Myocyte (in vitro differentiated cells): ENCODE data around the gene CYP27A1. TPM values are rescaled to one million over a fixed set of nuclear protein-coding genes. Genes with fewer than 3 reads are reported as not detected.

Experiments used
- DNase-seq: peaks from one replicate; pipeline ENCODE4 v3.0.0-alpha.2; 2012; ENCODE audit warnings: low read depth
- polyA plus RNA-seq: library from polyadenylated mRNA; unstranded; fragments of >200 nt; gene quantifications from one replicate; pipeline ENCODE4 v1.2.1, GENCODE V29; 2012; ENCODE audit warnings: missing spikeins
- total RNA-seq: library from RNA; depleted of rRNA; stranded (reverse); fragments of >200 nt; gene quantifications from 2 replicates; pipeline ENCODE4 v1.2.3, GENCODE V29; 2014

The CYP27A1 gene
- total RNA-seq = 16.5 and 18.0 TPM in 2 replicates
- 4.1 TPM for polyA plus RNA-seq

DNA sequence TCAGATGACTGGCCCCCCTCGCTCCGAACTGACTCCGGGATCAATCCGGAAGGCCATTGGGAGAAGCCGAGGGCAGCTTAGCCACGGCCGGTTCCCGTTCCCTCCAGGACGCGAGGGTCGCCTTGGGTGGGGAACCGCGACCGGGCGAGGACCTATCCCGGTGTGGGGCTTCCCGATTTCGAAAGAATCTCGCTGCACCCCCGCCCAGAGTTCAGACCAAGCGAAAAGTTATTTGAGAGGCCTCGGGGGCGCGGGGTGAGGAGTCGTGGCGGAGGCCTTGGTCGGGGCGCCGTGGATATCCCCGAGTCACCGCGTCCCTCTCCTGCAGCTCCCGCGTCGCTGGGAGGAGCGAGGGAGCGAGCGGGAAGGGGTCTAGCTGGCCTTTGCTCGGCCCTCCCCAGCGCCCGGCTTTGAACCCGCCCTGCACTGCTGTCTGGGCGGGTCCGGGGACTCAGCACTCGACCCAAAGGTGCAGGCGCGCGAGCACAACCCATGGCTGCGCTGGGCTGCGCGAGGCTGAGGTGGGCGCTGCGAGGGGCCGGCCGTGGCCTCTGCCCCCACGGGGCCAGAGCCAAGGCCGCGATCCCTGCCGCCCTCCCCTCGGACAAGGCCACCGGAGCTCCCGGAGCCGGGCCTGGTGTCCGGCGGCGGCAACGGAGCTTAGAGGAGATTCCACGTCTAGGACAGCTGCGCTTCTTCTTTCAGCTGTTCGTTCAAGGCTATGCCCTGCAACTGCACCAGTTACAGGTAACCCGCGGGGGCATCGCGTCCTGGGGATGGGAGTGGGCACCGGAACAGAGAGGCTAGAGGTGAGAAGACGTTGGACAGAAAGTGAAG, at the start of gene CYP27A1:
Gene CYP27A1, plus strand, starts transcription at position 457 of the 837 bp plus-strand sequence. Its CDS starts 36 bp downstream, at position 493.
- peak; percentile 61 for DNase-seq

DNA sequence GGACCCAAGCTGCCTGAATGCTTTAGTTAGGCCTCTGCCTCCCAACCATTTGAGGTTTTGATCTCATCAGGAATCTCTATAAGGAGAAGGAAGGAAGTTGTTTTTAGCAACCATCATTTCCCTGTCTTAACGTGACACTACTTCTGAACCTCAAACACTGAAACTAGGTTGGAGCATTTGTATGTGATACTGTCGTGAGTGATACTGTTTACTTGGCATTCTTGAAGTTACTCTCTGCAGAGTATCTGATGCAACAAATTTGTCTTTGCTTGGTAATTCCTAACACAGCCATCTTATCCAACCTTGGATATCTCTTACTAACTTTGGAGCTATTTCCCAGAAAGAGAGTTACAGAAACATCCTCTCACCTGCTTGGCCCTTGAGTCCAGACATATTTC, 49.2 kb upstream of the CYP27A1 start:
- no peak for DNase-seq

DNA sequence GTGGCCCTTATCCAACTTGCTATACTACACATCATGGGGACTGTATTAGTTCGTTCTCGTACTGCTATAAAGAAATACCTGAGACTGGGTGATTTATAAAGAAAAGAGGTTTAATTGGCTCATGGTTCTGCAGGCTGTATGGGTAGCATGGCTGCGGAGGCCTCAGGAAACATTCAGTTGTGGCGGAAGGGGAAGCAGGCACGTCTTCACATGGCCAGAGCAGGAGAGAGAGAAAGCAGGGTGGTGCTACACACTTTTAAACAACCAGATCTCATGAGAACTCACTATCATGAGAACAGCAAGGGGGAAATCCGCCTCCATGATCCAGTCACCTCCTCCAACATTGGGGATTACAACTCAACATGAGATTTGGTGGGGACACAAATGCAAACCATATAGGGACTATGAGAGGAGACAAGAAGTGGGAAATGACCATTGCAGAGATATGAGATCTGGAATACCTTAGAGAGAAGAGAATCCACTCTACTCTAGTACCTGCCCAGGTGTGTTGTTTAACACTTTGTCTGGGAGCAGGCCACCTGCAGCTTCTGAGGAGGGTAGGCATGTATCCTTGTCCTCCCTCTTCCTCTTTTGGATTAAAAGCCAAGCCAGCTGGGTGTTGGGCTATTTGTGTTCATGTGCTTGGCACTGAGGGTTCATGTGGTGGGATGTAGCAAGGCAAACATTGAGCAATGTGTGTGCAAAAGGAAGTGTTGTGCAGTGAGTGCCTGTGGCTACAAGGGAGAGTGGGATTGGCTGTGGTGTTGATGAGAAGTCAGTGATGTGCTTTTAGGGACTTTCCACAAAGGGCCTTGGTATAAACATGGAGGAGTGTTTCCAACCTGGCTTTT, 48.6 kb upstream of the CYP27A1 start:
- DNase-seq = no peak

DNA sequence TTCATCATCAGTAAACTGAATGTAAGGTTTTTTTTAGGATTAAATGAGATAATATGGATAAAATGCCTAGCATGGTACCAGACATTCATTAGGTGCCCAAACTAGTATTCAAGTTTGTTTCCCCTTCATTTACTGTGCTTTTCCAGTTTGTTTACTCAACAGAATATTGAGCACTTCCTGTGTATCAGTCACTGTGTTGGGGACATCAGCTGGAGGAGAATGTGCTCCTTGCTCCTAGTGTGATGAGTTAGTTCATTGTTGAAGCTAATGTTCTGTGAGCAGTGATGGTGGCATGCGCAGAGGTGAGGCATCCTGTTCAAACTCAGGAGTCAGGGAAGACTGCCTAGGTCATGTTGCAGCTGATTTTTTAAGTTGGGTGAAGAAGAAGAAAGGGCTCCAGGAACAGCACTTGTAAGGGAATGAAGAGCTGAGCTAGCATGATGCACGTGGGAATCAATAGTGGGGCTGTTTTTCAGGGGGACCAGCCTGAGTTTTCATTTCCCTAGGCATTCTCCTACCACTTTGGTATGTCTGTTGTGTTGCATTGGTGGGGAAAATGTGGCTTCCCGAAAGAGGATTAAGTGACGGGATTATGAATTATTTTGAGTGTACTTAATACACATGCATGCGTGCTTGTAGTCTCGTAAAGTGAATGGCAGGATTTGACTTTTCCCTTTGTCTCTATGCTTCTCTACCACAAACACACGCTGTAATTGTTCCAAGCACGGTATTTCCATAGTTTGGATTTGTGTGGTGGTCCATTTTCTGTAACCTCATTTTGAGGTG, 47.6 kb upstream of the CYP27A1 start:
- no peak for DNase-seq

DNA sequence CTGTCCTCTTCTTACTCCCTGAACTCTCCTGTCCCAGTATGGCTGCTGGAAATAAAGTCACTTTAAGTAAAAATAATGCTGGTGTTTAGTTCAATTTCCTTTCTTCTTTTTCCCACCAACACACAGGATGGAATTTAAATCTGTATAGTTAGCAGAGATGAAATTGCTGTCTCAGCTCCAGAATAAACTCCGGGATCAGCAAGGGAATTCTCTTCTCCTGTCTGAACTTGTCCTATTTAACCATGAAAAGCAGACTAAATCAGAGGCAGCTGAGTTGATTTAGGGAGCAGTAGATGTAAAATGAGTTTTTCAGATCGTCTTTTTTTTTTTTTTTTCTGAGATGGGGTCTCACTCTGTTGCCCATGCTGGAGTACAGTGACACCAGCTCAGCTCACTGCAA, 45.4 kb upstream of the CYP27A1 start:
- DNase-seq = no peak

DNA sequence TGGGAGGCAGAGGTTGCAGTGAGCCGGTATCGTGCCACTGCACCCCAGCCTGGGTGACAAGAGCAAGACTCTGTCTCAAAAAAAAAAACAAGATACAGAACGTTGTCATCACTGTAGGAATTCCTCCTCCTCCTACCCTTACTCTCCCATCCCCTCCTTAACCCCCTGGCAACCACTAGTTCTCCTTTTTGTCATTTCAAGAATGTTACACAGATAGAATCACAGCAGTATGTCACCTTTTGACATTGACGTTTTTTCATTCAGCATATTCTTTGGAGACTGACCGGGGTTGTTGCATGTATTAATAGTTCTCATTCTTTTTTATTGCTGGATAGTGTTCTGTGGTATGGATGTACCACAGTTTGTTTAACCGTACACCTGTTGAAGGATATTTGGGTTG, 38.9 kb upstream of the CYP27A1 start:
- DNase-seq = no peak

DNA sequence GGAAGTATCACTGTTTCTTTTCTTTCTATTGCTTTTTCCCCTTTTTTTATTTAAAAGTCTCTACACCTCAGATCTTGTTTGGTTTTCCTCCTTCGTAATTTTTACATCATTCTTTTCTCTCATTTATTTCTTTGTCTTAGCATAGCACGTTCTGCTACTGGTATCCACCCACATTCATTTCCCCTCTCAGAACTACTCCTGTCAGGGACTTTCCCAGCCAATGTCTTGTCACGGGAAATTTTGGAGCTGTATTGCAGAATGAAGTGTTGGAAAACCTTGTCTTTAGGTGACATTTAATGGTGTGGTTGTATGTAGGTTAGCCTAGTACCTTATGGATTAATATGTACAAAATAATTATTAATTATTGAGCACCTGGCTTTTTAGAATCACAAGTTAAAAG, 37.3 kb upstream of the CYP27A1 start:
- DNase-seq = no peak

DNA sequence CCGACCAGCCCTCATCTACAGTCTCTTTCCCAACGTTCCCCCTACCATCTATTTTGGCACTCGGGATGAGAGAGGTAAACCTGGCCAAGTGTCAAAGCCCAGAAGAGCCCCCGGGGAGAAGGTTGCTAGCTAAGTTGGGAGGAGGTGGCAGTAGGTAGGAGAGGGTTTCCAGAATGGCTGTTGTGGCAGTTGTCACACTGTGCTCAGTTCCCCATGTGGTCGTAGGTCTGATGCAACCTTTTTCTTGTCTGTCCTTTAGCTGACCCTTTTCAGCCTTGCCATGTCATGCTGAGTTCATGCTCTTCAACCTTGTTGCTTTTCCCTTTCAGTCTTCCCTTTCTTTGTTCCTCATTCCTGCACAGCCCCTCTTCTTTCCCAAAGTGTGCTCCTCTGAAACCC, 36.8 kb upstream of the CYP27A1 start:
- DNase-seq = no peak

DNA sequence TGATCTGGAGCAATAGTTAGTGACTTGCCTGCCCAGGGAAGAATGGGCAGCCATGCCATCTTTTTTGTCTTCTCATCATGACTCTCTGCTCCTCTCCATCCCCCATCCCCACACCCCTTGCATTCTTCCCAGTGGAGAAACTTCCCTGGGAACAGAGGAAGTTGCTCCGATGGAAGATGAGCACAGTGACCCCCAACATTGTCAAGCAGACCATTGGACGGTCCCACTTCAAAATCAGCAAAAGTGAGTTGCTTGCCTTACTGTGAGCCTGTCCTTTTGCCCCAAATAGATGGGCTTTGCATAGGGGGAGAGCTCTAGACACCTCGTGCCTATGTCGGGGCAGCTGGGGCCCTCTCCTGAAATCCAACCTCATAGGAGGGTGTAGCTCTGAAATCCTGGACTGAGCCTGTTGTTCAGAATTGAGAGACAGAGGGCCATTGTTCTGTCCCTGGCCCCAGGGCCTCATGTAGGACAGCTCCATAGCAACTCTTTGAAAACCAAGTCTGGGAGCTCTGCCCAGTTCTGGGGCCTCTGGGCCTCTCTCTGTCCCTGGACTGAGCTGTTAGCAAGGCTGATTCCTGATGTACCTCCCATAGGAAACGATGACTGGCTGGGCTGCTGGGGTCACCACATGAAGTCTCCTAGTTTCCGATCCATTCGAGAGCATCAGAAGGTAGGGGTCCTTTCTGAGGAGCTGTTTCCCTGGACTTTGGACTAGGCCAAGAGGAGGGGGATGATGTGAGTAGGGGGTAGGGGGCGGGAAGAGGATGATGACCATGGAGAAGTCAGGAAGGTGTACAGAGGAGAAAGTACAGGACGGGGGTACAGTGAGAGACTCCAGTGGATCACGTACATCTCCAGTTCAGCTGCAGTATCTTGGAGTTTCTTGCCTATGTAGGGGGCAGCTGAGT, 36.1 kb upstream of the CYP27A1 start:
- peak; percentile 37 for DNase-seq

DNA sequence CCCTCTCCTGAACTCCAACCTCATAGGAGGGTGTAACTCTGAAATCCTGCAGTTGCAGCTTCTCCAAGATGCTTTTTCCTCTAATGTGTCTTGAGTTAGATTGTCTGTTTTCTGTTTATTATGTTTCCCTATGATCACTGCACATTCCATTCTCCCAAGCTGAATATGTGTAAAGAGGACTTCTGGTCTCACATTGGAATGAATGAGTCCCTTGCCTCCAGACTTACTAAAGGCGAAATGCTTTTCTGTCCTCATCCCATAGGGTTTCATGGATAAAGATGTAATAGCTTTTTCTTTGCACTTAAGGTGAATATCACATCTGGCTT, 35.5 kb upstream of the CYP27A1 start:
- DNase-seq = no peak

DNA sequence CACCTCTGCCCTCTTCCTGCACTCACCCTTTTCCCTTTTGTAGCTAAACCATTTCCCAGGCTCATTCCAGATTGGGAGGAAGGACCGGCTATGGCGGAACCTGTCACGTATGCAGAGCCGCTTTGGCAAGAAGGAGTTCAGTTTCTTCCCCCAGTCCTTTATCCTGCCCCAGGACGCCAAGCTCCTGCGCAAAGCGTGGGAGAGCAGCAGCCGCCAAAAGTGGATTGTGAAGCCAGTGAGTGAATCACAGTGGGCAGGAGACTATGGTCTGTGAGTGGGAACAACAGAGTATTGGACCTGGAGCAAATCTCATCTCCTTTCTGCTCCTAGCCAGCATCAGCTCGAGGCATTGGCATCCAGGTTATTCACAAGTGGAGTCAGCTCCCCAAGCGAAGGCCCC, 35.0 kb upstream of the CYP27A1 start:
- no peak for DNase-seq

DNA sequence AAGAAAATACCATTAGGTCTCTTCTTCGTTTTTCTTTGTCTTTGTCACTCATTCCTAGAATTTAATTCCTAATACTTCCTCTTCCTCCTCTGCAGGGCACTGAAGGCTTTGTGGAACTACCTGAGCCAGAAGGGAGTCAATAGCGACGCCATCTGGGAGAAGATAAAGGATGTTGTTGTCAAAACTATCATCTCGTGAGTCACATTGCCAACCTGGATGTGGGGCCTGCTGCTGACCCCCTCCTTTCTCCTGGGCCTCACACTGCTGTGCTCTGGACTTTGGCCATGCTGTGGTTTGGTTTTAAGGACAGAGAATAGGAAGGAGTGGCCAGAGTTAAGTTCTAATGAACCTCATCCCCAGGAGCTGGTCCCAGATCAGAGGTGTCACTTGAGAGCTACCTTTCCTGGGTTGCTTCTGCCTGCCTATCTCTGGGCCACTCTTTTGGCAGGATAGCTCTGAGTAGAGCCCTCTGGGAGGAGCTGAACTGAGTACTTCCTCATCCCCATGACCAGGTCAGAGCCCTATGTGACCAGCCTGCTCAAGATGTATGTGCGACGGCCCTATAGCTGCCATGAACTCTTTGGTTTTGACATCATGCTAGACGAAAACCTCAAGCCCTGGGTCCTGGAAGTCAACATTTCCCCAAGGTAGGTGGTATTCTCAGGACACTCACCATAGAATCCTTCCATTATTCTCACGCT, 33.1 kb upstream of the CYP27A1 start:
- no peak for DNase-seq

DNA sequence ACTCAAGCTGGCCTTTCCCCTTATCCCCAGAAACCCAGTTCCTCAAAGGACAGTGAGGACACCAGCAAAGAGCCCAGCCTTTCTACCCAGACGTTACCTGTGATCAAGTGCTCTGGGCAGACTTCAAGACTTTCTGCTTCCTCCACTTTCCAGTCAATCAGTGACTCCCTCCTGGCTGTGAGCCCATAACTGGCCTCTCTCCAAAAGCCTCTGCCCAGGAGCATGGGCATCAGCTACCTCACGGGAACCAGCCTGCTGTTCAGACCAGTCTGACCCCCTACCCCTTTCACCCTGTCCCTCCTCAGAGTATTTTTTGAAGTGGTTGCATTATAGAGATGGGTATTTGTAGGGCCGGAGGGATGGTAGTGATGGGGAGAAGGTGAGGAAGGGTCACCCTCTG, 27.7 kb upstream of the CYP27A1 start:
- no peak for DNase-seq

DNA sequence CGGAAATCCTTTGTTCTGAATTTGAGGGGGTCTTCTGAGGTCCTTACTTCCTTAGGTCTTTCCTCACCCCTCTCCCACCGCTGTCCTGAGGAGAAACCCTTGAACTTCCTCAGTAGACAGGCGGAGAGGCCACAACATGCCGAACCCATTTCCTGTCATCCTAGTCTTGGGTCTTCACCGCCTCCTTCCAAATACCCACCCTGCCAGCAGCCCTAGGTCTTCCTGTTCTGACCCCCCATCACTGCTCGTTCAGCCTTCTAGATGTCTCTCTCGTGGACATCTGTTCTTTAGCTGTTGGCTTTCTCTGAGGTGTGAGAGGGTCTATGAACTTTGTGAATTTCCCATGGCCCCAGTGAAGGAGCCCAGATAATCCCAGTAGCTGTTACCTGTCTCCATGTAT, 27.2 kb upstream of the CYP27A1 start:
- DNase-seq = no peak

DNA sequence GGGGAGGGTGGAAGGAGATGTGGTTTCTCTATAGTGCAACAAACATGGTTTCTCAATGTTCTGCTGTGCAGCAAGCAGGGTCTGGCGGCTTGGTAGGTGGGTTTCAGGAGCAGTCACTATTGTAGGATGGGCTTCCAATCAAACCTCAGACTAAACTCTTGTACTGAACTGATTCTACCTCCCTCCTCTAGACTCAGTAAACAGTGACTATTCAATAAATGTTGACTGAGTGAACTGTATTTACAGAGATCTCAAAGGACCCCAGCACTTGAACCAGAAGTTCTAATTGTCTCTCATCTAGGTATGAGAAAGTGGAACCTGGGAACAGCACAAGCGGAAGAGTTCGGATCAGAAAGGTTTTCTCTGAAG, 26.8 kb upstream of the CYP27A1 start:
- DNase-seq = no peak

DNA sequence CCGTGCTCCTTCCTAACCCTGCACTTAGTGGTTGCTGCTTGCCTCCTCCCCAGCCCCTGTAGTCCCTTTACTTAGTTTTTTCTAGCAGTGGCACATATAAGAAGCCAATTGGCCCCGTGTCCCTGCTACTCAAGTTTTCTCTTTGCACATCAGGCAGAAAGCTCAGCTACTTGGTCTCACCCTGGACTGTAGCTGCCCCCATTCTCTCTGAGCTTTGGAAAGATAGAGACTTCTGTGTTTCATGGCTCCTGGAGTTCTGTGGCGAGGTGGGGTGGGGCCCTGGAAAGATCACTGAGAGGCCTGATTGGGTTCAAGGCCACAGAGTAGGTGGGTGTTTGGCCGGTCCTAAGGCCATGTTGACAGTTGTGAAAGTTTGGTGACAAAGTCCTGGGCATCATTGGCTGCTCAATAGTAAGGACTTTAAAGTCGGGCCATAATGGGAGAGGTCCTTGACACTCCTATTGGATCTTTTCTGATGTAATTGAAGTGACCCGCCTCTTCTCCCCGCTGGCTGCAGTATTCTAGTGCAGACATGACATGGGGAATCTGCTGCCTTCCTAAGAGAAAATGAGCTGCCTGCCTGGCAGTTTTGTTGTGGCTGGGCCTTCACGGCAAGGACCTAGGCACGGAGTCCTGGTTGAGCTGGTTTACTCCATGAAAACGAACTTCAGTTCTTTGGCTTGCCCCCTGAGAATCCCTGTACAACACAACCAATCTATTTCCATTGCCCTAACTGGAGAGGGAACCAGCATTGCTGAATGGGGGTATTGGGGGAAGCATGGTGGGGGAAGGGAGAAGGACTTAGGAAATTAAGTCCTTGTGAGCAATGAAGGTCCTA, 26.2 kb upstream of the CYP27A1 start:
- no peak for DNase-seq

DNA sequence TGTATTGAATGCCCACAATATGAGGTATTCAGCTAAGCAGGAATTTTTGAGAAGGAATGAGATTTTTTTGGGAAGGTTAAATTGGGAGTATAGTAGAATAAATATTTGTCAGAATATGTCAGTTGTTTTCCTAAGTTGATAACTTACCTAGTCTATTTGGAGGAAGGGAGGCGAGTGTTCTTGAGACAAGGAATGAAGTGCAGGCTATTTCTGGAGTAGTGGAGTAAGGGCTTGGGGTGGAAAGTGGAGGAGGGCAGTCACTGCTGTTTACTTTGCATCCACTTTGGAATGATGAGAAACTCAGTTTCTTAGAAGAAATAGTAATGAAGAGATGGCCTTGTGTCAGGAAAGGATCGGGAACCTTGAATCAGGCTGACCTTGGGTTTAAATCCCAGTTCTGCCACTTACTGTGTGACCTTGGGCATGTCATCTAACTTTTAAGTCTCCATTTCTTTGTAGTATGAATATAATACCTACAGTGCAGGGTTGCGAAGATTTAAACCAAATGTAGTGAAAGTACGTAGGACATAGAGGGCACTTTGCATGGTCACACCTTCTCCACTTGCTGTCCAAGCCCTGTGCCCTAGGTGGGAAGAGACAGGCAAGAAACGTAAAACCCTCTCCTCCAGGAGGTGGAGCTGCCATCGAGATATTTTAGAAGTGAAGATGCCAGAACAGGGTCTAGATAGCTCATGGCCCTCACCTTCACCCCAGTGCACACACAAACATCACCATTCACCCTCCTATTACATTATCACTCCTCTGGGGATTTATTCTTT, 25.2 kb upstream of the CYP27A1 start:
- DNase-seq = no peak

DNA sequence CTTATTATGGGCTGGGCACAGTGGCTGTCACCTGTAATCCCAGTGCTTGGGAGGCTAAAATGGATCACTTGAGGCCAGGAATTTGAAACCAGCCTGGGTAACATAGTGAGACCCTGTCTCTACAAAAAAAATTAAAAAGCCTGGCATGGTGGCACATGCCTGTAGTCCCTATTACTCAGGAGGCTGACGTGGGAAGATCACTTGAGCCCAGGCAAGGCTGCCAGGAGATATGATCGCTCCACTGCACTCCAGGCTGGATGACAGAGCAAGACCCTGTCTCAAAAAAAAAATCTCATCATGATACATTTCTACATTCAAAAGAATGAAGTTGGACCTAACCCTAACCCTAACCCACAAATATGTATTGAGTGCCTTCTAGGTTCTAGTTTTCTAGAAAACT, 20.2 kb upstream of the CYP27A1 start:
- DNase-seq = no peak
